GM12872 (cell line): Measurements from ENCODE around the gene TUBA4A.

Experiments used
- TF ChIP-seq, protein P1 (sequence below): IDR thresholded peaks from 3 replicates; pipeline ENCODE4 v1.5.1; 2011; ENCODE audit warnings: low read depth, mild to moderate bottlenecking, low read length, moderate library complexity; ENCODE audit not compliant: insufficient read depth

TUBA4A gene

GRCh38 chr2:219220652-219221402, 32.9 kb downstream of the TUBA4A start:
- TF ChIP-seq, protein P1, sequence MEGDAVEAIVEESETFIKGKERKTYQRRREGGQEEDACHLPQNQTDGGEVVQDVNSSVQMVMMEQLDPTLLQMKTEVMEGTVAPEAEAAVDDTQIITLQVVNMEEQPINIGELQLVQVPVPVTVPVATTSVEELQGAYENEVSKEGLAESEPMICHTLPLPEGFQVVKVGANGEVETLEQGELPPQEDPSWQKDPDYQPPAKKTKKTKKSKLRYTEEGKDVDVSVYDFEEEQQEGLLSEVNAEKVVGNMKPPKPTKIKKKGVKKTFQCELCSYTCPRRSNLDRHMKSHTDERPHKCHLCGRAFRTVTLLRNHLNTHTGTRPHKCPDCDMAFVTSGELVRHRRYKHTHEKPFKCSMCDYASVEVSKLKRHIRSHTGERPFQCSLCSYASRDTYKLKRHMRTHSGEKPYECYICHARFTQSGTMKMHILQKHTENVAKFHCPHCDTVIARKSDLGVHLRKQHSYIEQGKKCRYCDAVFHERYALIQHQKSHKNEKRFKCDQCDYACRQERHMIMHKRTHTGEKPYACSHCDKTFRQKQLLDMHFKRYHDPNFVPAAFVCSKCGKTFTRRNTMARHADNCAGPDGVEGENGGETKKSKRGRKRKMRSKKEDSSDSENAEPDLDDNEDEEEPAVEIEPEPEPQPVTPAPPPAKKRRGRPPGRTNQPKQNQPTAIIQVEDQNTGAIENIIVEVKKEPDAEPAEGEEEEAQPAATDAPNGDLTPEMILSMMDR = no peak

GRCh38 chr2:219219784-219220532, 33.8 kb downstream of the TUBA4A start:
- TF ChIP-seq, protein P1 = no peak

GRCh38 chr2:219218732-219219701, 34.7 kb downstream of the TUBA4A start, which contains the start of gene ABCB6:
TSS of gene ABCB6 (minus strand) at chr2:219218958. CDS start at chr2:219218673, 285 bp downstream.
- TF ChIP-seq, protein P1 = no peak

GRCh38 chr2:219218217-219218731, 35.4 kb downstream of the TUBA4A start:
- TF ChIP-seq, protein P1 = no peak

DNA sequence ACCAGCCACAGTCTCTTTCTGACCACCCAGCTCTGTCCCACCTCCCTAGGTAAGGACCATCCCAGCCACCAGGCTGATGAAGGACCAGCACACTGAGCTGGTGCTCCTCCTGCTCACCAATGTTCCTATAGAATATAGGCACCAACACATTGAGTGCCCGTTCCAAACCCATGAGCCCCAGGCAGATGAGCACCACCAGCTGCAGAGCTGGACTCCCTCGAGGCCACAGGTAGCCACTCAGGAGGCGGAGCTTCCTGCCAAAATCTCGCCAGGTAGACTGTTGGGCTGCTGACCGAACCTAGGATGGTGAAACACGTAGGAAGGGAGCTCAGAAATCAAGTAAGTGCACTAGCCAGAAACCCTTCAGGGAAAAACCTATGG, 37.2 kb downstream of the TUBA4A start:
- TF ChIP-seq, protein P1 = no peak

GRCh38 chr2:219215871-219216534, 37.7 kb downstream of the TUBA4A start:
- TF ChIP-seq, protein P1 = no peak
